A549 (cell line): ENCODE measurements around the gene MINDY3. TPM values are rescaled to one million over a fixed set of nuclear protein-coding genes. Genes with fewer than 3 reads are reported as not detected.

Source experiments
- ATAC-seq, 2 experiments: fragments of 200-7000 bp in 1 of 2; fragments of >200 bp in 1 of 2; cut with Nextera tagmentation in 1 of 2; cut with Tn5 transposase in 1 of 2; 3 replicates each; pipeline versions ENCODE4 v1.8.0 to v1.9.1; 2018 to 2020; ENCODE audit warnings: mild to moderate bottlenecking in 1 of 2, moderate library complexity in 1 of 2
- CTCF ChIA-PET: fragments of 300-600 bp; sonication (Branson Sonifier 250); formaldehyde crosslinking; extraction: SDS; loops from one replicate; lab custom pipeline; 2021; ENCODE audit warnings: antibody characterized with exemption, inconsistent platforms; lab: Yijun Ruan, JAX
- POLR2A ChIA-PET: fragments of 350-600 bp; formaldehyde crosslinking; extraction: SDS; loops from one replicate; lab custom pipeline; 2021; ENCODE audit warnings: antibody characterized with exemption, inconsistent platforms; lab: Yijun Ruan, JAX
- DNase-seq, 2 experiments: peaks; one replicate each; pipeline versions ENCODE4 v3.0.0 to v3.0.0-alpha.2; 2011 to 2016; ENCODE audit warnings: low read depth in 1 of 2, low spot score in 1 of 2
- FAIRE-seq: peaks from 2 replicates; lab custom pipeline; 2011; peaks lifted over from hg19 to GRCh38; lab: Jason Lieb, UNC
- H3K27ac ChIP-seq, 2 experiments: fragments of >200 bp; sonication (Bioruptor Twin); formaldehyde crosslinking; 3 replicates each; pipeline ENCODE4 v1.5.1; 2016 to 2017
- H3K4me1 ChIP-seq: fragments of >200 bp; sonication (Bioruptor Twin); formaldehyde crosslinking; 3 replicates; pipeline ENCODE4 v1.6.1; 2016
- H3K4me2 ChIP-seq: fragments of >200 bp; sonication (Bioruptor Twin); formaldehyde crosslinking; 3 replicates; pipeline ENCODE4 v1.6.1; 2016
- H3K4me3 ChIP-seq: fragments of >200 bp; sonication (Bioruptor Twin); formaldehyde crosslinking; 3 replicates; pipeline ENCODE4 v1.5.1; 2016
- H3K9me3 ChIP-seq: fragments of >200 bp; sonication (Bioruptor Twin); formaldehyde crosslinking; 3 replicates; pipeline ENCODE4 v1.6.1; 2016
- BHLHE40 ChIP-seq: IDR thresholded peaks from 2 replicates; pipeline ENCODE4 v1.6.1; 2012; ENCODE audit warnings: low read depth, low read length, inconsistent platforms
- CBX2 ChIP-seq: fragments of 200-600 bp; sonication (generic); IDR thresholded peaks from 2 replicates; pipeline ENCODE4 v1.6.1; 2016; ENCODE audit warnings: low read depth, mild to moderate bottlenecking, borderline replicate concordance
- CBX8 ChIP-seq: fragments of 200-600 bp; sonication (generic); IDR thresholded peaks from 2 replicates; pipeline ENCODE4 v1.6.1; 2016
- EHF ChIP-seq: fragments of 250-450 bp; sonication (Bioruptor Pico); IDR thresholded peaks from 2 replicates; pipeline ENCODE4 v1.5.0; 2020; ENCODE audit warnings: mild to moderate bottlenecking
- ELK1 ChIP-seq: fragments of 150-350 bp; IDR thresholded peaks from 2 replicates; pipeline ENCODE4 v1.6.1; 2014; ENCODE audit warnings: low read depth, mild to moderate bottlenecking, low read length
- FOSL2 ChIP-seq, 2 experiments: fragments of 450-650 bp in 1 of 2; fragments of >200 bp in 1 of 2; sonication (Bioruptor Twin) in 1 of 2; formaldehyde crosslinking; IDR thresholded peaks; 2 replicates each; pipeline versions ENCODE4 v1.5.0 to v1.6.1; 2016 to 2020; ENCODE audit warnings: mild to moderate bottlenecking in 1 of 2, moderate library complexity in 1 of 2
- HMGXB4 ChIP-seq: fragments of 250-450 bp; sonication (Bioruptor Pico); IDR thresholded peaks from 2 replicates; pipeline ENCODE4 v1.5.0; 2021; ENCODE audit warnings: mild to moderate bottlenecking, moderate library complexity, borderline replicate concordance
- MAFK ChIP-seq: fragments of 450-650 bp; IDR thresholded peaks from 2 replicates; pipeline ENCODE4 v1.6.1; 2014; ENCODE audit not compliant: partially characterized antibody
- MAX ChIP-seq: IDR thresholded peaks from 2 replicates; pipeline ENCODE4 v1.6.1; 2012
- NPAS2 ChIP-seq: fragments of 250-450 bp; sonication (Bioruptor Pico); IDR thresholded peaks from 2 replicates; pipeline ENCODE4 v1.8.0; 2022; ENCODE audit warnings: mild to moderate bottlenecking, moderate library complexity, borderline replicate concordance
- NR3C1 ChIP-seq: fragments of >200 bp; sonication (Bioruptor Twin); formaldehyde crosslinking; IDR thresholded peaks from 3 replicates; pipeline ENCODE4 v1.6.1; 2017
- PBX3 ChIP-seq: IDR thresholded peaks from 2 replicates; pipeline ENCODE4 v1.6.1; 2012
- POLR2AphosphoS2 ChIP-seq: conservative IDR thresholded peaks from 2 replicates; pipeline ENCODE4 v1.6.1; 2012; ENCODE audit warnings: low read length, improper control_type of control experiment, inconsistent platforms
- RARB ChIP-seq: fragments of 250-450 bp; sonication (Bioruptor Pico); IDR thresholded peaks from 2 replicates; pipeline ENCODE4 v1.8.0; 2021; ENCODE audit warnings: mild to moderate bottlenecking, moderate library complexity
- SMC3 ChIP-seq: fragments of >200 bp; sonication (Bioruptor Twin); formaldehyde crosslinking; IDR thresholded peaks from 3 replicates; pipeline ENCODE4 v1.6.1; 2018; ENCODE audit warnings: inconsistent platforms
- SREBF2 ChIP-seq: fragments of 450-650 bp; IDR thresholded peaks from 2 replicates; pipeline ENCODE4 v1.6.1; 2014; ENCODE audit warnings: mild to moderate bottlenecking, moderate library complexity
- TP53 ChIP-seq: fragments of 250-450 bp; sonication (Bioruptor Pico); IDR thresholded peaks from 2 replicates; pipeline ENCODE4 v1.5.0; 2021; ENCODE audit warnings: mild to moderate bottlenecking, moderate library complexity
- WGBS: methylation state at CpG from one replicate; pipeline ENCODE4 v1.1.6; 2017; ENCODE audit errors: missing lambda C conversion rate; 5-methylcytosine and 5-hydroxymethylcytosine counted together
- polyA plus RNA-seq, 4 experiments: library from polyadenylated mRNA; depleted of rRNA in 3 of 4; stranded (reverse); fragments of >200 nt; fragmentation: RNase III in 1 of 4; extraction: RNeasy Plus Mini Kit Qiagen cat#74134 plus additional on column Dnase treatment in 1 of 4; gene quantifications; 2 replicates in 3 of 4; 3 replicates in 1 of 4; pipeline ENCODE4 v1.2.3, GENCODE V29; 2011 to 2017
- TF ChIP-seq, protein P1 (sequence below): fragments of >200 bp; sonication (Bioruptor Twin); formaldehyde crosslinking; IDR thresholded peaks from 3 replicates; pipeline ENCODE4 v1.5.1; 2016
- TF ChIP-seq, protein P2 (sequence below): fragments of 450-650 bp; IDR thresholded peaks from 2 replicates; pipeline ENCODE4 v1.6.1; 2014; ENCODE audit warnings: antibody characterized with exemption
- TF ChIP-seq, protein P3 (sequence below): fragments of >200 bp; sonication (Bioruptor Twin); formaldehyde crosslinking; IDR thresholded peaks from 3 replicates; pipeline ENCODE4 v1.6.1; 2016
- TF ChIP-seq, protein P4 (sequence below): fragments of 200-600 bp; sonication (generic); IDR thresholded peaks from 2 replicates; pipeline ENCODE4 v1.6.1; 2016; ENCODE audit warnings: antibody characterized with exemption, mild to moderate bottlenecking, moderate library complexity

Gene MINDY3
- polyA plus RNA-seq, 2 of the 4 experiments (the other 2 are of a cell fraction), result 14.4 to 25.3 TPM

DNA sequence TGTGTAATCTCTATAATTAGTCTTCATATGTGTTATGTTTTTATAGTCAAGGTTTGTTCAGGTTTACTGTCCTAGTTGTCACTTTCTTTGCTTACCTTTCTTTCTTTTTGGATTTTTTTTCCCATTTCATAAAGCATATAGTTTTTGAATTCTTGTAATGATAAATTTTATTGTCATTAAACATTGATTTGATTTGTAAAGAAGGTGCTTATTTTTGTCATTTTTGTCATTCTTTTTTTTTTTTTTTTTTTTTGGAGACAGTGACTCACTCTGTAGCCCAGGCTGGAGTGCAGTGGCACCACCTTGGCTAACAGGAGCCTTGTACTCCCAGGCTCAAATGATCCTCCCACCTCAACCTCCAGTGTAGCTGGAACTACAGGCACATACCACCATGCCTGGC is 9.6 kb upstream of the MINDY3 start (continued):
- TF ChIP-seq EHF (CRISPR knock-in tag), result no peak
- TF ChIP-seq TP53, result no peak
- TF ChIP-seq, all 56 proteins: peak for 0

- H3K9me3 ChIP-seq, result 0 out of 3 replicates have a peak, but pooled peaks cover 2% of the 10 kb centered on the region
- ChIA-PET CTCF (interaction anchor here (0.6 kb wide), 1 partner anchor 774 kb away, joined by 3 read pairs; no protein-coding TSS in a partner anchor), POLR2A (no interaction called here)
- DNase-seq (no peak), FAIRE-seq (no peak), ATAC-seq (no peak)
- no peaks in the 10 kb centered on the region for H3K4me1 ChIP-seq
- TF ChIP-seq SREBF2, result no peak
- no peak for TF ChIP-seq HMGXB4 (CRISPR knock-in tag)
- no peak for TF ChIP-seq NPAS2 (CRISPR knock-in tag)
- no peak for TF ChIP-seq ELK1
- TF ChIP-seq RARB (CRISPR knock-in tag), result no peak
- TF ChIP-seq, protein P1, sequence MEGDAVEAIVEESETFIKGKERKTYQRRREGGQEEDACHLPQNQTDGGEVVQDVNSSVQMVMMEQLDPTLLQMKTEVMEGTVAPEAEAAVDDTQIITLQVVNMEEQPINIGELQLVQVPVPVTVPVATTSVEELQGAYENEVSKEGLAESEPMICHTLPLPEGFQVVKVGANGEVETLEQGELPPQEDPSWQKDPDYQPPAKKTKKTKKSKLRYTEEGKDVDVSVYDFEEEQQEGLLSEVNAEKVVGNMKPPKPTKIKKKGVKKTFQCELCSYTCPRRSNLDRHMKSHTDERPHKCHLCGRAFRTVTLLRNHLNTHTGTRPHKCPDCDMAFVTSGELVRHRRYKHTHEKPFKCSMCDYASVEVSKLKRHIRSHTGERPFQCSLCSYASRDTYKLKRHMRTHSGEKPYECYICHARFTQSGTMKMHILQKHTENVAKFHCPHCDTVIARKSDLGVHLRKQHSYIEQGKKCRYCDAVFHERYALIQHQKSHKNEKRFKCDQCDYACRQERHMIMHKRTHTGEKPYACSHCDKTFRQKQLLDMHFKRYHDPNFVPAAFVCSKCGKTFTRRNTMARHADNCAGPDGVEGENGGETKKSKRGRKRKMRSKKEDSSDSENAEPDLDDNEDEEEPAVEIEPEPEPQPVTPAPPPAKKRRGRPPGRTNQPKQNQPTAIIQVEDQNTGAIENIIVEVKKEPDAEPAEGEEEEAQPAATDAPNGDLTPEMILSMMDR, result no peak
- no peak for TF ChIP-seq CBX2
- no peak for TF ChIP-seq FOSL2 (IDR thresholded peaks at IDR 0.05)
- no peak for TF ChIP-seq FOSL2 (CRISPR knock-in tag; IDR thresholded peaks at IDR 0.05)
- no peak for TF ChIP-seq SMC3
- TF ChIP-seq MAFK, result no peak
- TF ChIP-seq, protein P2, sequence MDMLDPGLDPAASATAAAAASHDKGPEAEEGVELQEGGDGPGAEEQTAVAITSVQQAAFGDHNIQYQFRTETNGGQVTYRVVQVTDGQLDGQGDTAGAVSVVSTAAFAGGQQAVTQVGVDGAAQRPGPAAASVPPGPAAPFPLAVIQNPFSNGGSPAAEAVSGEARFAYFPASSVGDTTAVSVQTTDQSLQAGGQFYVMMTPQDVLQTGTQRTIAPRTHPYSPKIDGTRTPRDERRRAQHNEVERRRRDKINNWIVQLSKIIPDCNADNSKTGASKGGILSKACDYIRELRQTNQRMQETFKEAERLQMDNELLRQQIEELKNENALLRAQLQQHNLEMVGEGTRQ, result no peak
- TF ChIP-seq PBX3, result no peak
- TF ChIP-seq POLR2AphosphoS2, result no peak
- TF ChIP-seq BHLHE40, result no peak
- no peak for TF ChIP-seq MAX
- TF ChIP-seq NR3C1, result no peak
- WGBS, result 8% methylated on average over 5 of the region's 5 CpGs
- no peak overlapping the region for H3K4me3 ChIP-seq
- H3K4me2 ChIP-seq, result no peak overlapping the region
- no peak overlapping the region for H3K27ac ChIP-seq
These were observed 7.7 kb upstream of the MINDY3 start for GRCh38 chr10:15868006-15868405.

- no peak for DNase-seq
- Histone ChIP-seq H3K4me1 (no peaks in the 10 kb centered on the region), H3K27ac (no peak overlapping the region), H3K9me3 (peaks cover 9% of the 10 kb centered on the region), H3K4me2 (no peak overlapping the region), H3K4me3 (no peak overlapping the region)
- ChIA-PET CTCF (no interaction called here), POLR2A (no interaction called here)
- 60% methylated on average over 7 of the region's 7 CpGs for WGBS
- FAIRE-seq, result no peak
- TF ChIP-seq, protein P3, sequence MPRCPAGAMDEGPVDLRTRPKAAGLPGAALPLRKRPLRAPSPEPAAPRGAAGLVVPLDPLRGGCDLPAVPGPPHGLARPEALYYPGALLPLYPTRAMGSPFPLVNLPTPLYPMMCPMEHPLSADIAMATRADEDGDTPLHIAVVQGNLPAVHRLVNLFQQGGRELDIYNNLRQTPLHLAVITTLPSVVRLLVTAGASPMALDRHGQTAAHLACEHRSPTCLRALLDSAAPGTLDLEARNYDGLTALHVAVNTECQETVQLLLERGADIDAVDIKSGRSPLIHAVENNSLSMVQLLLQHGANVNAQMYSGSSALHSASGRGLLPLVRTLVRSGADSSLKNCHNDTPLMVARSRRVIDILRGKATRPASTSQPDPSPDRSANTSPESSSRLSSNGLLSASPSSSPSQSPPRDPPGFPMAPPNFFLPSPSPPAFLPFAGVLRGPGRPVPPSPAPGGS, result no peak
- no peak for TF ChIP-seq CBX8
- TF ChIP-seq, protein P4, sequence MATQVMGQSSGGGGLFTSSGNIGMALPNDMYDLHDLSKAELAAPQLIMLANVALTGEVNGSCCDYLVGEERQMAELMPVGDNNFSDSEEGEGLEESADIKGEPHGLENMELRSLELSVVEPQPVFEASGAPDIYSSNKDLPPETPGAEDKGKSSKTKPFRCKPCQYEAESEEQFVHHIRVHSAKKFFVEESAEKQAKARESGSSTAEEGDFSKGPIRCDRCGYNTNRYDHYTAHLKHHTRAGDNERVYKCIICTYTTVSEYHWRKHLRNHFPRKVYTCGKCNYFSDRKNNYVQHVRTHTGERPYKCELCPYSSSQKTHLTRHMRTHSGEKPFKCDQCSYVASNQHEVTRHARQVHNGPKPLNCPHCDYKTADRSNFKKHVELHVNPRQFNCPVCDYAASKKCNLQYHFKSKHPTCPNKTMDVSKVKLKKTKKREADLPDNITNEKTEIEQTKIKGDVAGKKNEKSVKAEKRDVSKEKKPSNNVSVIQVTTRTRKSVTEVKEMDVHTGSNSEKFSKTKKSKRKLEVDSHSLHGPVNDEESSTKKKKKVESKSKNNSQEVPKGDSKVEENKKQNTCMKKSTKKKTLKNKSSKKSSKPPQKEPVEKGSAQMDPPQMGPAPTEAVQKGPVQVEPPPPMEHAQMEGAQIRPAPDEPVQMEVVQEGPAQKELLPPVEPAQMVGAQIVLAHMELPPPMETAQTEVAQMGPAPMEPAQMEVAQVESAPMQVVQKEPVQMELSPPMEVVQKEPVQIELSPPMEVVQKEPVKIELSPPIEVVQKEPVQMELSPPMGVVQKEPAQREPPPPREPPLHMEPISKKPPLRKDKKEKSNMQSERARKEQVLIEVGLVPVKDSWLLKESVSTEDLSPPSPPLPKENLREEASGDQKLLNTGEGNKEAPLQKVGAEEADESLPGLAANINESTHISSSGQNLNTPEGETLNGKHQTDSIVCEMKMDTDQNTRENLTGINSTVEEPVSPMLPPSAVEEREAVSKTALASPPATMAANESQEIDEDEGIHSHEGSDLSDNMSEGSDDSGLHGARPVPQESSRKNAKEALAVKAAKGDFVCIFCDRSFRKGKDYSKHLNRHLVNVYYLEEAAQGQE, result no peak
- ATAC-seq, result no peak
These were observed 5.0 kb upstream of the MINDY3 start for GRCh38 chr10:15865304-15865703.
